Renal cortical epithelial cell (primary cell): Measurements from ENCODE around the gene TCF12. TPM values are rescaled to one million over a fixed set of nuclear protein-coding genes. Genes with fewer than 3 reads are reported as not detected.
A peak's percentile ranks its signal among the peaks of the same experiment; 100 is the strongest.
"Not testable (repeated sequence)": the region's sequence is repeated elsewhere in the genome, so short reads cannot be mapped to it uniquely, and the experiment has no call there.

Experiments
- DNase-seq: peaks from one replicate; pipeline ENCODE4 v3.0.0-alpha.2; 2011; ENCODE audit warnings: low read depth
- total RNA-seq: library from RNA; depleted of rRNA; stranded (reverse); fragments of >200 nt; gene quantifications from 2 replicates; pipeline ENCODE4 v1.2.3, GENCODE V29; 2014

Gene TCF12
- total RNA-seq, 1 donor from 2014 or later: 87.6 TPM

- DNase-seq: no peak
These were observed 2.6 kb upstream of the TCF12 start for GRCh38 chr15:56915888-56916287.

GRCh38 chr15:56916825-56917477 is 1.5 kb upstream of the TCF12 start:
- DNase-seq: no peak

GRCh38 chr15:56917652-56918045 is 795 bp upstream of the TCF12 start:
- DNase-seq: no peak

- DNase-seq: peak; percentile 35
These were observed 676 bp downstream of the TCF12 start for GRCh38 chr15:56919031-56919608.

- DNase-seq: peak; percentile 40
These were observed 1.3 kb downstream of the TCF12 start for GRCh38 chr15:56919609-56920366.

- DNase-seq: no peak
These were observed 1.9 kb downstream of the TCF12 start for GRCh38 chr15:56920367-56920627.

- DNase-seq: no peak
These were observed 4.7 kb downstream of the TCF12 start for GRCh38 chr15:56923174-56923591.

- peak; percentile 35 for DNase-seq
These were observed 9.4 kb downstream of the TCF12 start for GRCh38 chr15:56927816-56928215.

- DNase-seq: peak; percentile 81
These were observed 11.0 kb downstream of the TCF12 start for GRCh38 chr15:56929399-56929798.

- peak; percentile 82 for DNase-seq
These were observed 11.5 kb downstream of the TCF12 start for GRCh38 chr15:56929933-56930332.

- no peak for DNase-seq
These were observed 12.3 kb downstream of the TCF12 start for GRCh38 chr15:56930669-56931313.

GRCh38 chr15:56931639-56932508 is 13.4 kb downstream of the TCF12 start:
- no peak for DNase-seq

GRCh38 chr15:56932509-56932868 is 14.0 kb downstream of the TCF12 start:
- DNase-seq: not testable (repeated sequence)

GRCh38 chr15:56933410-56933809 is 15.0 kb downstream of the TCF12 start:
- no peak for DNase-seq

GRCh38 chr15:56933811-56934210 is 15.4 kb downstream of the TCF12 start:
- no peak for DNase-seq

GRCh38 chr15:56934269-56934668 is 15.8 kb downstream of the TCF12 start:
- DNase-seq: peak; percentile 42

- DNase-seq: no peak
These were observed 18.5 kb downstream of the TCF12 start for GRCh38 chr15:56936929-56937328.

- DNase-seq: no peak
These were observed 20.8 kb downstream of the TCF12 start for GRCh38 chr15:56939257-56939656.

- DNase-seq: no peak
These were observed 21.9 kb downstream of the TCF12 start for GRCh38 chr15:56940388-56940787.

- DNase-seq: no peak
These were observed 23.7 kb downstream of the TCF12 start for GRCh38 chr15:56942118-56942517.

GRCh38 chr15:56943403-56943802 is 25.0 kb downstream of the TCF12 start:
- no peak for DNase-seq

- no peak for DNase-seq
These were observed 26.0 kb downstream of the TCF12 start for GRCh38 chr15:56944485-56944884.
